ENCODE measurements around the gene BCL7C.

GRCh38 chr16:30900588-30900987, 6.7 kb upstream of the BCL7C start:
- no peak for TF ChIP-seq CTCF (conservative IDR thresholded peaks at IDR 0.05; ENCODE audit: low read depth, low read length)
- TF ChIP-seq EZH2 (IDR thresholded peaks at IDR 0.05; ENCODE audit: borderline replicate concordance, low read depth, low read length, poor library complexity, severe bottlenecking) = no peak
